Mucosa of descending colon (tissue), 3 donors: ENCODE data around the gene DKKL1. TPM values are rescaled to one million over a fixed set of nuclear protein-coding genes. Genes with fewer than 3 reads are reported as not detected.

Experiments
- ATAC-seq: fragments of 200-7000 bp; cut with Tn5 transposase; one replicate; pipeline ENCODE4 v1.9.1; 2020; ENCODE audit warnings: mild to moderate bottlenecking, moderate library complexity
- DNase-seq, 3 donors: peaks; one replicate each; pipeline ENCODE4 v3.0.0-alpha.2; 2020
- H3K36me3 ChIP-seq: fragments of 200-600 bp; one replicate; pipeline ENCODE4 v1.8.0; 2021; ENCODE audit warnings: low read depth, mild to moderate bottlenecking
- H3K4me1 ChIP-seq: fragments of 200-600 bp; one replicate; pipeline ENCODE4 v1.8.0; 2021; ENCODE audit warnings: low read depth, mild to moderate bottlenecking
- H3K4me3 ChIP-seq: fragments of 200-600 bp; one replicate; pipeline ENCODE4 v1.8.0; 2021; ENCODE audit warnings: mild to moderate bottlenecking
- H3K9me3 ChIP-seq: fragments of 200-600 bp; one replicate; pipeline ENCODE4 v1.8.0; 2021; ENCODE audit warnings: mild to moderate bottlenecking
- intact Hi-C, 2 donors: fragments of 100-400 bp; cut with DNase I in 1 of 2; cut with micrococcal nuclease in 1 of 2; formaldehyde crosslinking; loops; one replicate each; pipeline versions ENCODE4 v1.11.0 to v1.11.1; 2022; cut with DNase I, micrococcal nuclease
- total RNA-seq, 3 donors: library from RNA; stranded (reverse); fragmentation: NEBNext Ultra II Directional in 2 of 3; extraction: Animal tissue kit (Norgen Biotek cat#: 25700) in 2 of 3; gene quantifications; one replicate each; pipeline versions ENCODE4 v1.2.1 to v1.2.4, GENCODE V29; 2021 to 2023
- TF ChIP-seq, protein P1 (sequence below): fragments of 200-600 bp; IDR thresholded peaks from one replicate; pipeline ENCODE4 v1.8.0; 2022; ENCODE audit warnings: antibody characterized with exemption, mild to moderate bottlenecking
- donor health status: DM: no; HTN: no; CAD: no; lungs with moderate emphysema.
- donor health status: DM: no; HTN: no; CAD: no.
- donor health status: DM: no; HTN: yes; CAD: no.

DKKL1 gene
- total RNA-seq, 3 donors from 2014 or later, result 0.44 TPM; not detected in 2

GRCh38 chr19:49400029-49400428, 36.4 kb downstream of the DKKL1 start:
- intact Hi-C loops, result no loop called here
- no peak overlapping the region for H3K4me3 ChIP-seq
- no peaks in the 10 kb centered on the region for H3K36me3 ChIP-seq
- ATAC-seq (no peak), DNase-seq (no peak)
- H3K4me1 ChIP-seq, result no peaks in the 10 kb centered on the region
- TF ChIP-seq, protein P1, sequence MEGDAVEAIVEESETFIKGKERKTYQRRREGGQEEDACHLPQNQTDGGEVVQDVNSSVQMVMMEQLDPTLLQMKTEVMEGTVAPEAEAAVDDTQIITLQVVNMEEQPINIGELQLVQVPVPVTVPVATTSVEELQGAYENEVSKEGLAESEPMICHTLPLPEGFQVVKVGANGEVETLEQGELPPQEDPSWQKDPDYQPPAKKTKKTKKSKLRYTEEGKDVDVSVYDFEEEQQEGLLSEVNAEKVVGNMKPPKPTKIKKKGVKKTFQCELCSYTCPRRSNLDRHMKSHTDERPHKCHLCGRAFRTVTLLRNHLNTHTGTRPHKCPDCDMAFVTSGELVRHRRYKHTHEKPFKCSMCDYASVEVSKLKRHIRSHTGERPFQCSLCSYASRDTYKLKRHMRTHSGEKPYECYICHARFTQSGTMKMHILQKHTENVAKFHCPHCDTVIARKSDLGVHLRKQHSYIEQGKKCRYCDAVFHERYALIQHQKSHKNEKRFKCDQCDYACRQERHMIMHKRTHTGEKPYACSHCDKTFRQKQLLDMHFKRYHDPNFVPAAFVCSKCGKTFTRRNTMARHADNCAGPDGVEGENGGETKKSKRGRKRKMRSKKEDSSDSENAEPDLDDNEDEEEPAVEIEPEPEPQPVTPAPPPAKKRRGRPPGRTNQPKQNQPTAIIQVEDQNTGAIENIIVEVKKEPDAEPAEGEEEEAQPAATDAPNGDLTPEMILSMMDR, result no peak
- no peaks in the 10 kb centered on the region for H3K9me3 ChIP-seq

- no peaks in the 10 kb centered on the region for H3K9me3 ChIP-seq
- ATAC-seq, result no peak
- intact Hi-C loops, result no loop called here
- no peaks in the 10 kb centered on the region for H3K36me3 ChIP-seq
- no peak overlapping the region for H3K4me3 ChIP-seq
- TF ChIP-seq, protein P1, result no peak
- DNase-seq, result no peak
- H3K4me1 ChIP-seq, result no peaks in the 10 kb centered on the region
These were observed 39.9 kb downstream of the DKKL1 start for GRCh38 chr19:49403404-49404187.

DNA sequence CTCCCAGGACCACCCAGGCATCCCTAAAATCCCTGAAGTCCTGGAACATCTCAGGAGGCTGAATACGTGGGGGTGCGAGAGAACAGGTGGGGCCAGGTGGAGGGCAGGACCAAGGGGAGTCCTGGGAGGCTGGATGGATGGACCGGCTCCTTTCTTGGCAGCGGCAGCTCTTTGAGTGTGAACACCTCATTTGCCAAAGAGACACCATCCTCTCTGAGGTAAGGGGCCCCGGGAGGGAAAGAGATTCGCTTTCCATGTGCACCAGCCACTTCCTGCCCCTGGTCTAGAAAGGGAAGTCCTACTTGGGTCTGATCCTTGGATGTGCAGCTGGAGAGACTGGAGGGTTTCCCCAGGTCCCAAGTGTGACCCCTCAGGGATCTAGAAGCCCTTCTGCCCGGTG, 43.4 kb downstream of the DKKL1 start:
- H3K9me3 ChIP-seq, result no peaks in the 10 kb centered on the region
- TF ChIP-seq, protein P1, result no peak
- H3K4me1 ChIP-seq, result peaks cover 6% of the 10 kb centered on the region
- ATAC-seq (no peak), DNase-seq (no peak)
- H3K36me3 ChIP-seq, result no peaks in the 10 kb centered on the region
- intact Hi-C loops, result no loop called here
- H3K4me3 ChIP-seq, result no peak overlapping the region

DNA sequence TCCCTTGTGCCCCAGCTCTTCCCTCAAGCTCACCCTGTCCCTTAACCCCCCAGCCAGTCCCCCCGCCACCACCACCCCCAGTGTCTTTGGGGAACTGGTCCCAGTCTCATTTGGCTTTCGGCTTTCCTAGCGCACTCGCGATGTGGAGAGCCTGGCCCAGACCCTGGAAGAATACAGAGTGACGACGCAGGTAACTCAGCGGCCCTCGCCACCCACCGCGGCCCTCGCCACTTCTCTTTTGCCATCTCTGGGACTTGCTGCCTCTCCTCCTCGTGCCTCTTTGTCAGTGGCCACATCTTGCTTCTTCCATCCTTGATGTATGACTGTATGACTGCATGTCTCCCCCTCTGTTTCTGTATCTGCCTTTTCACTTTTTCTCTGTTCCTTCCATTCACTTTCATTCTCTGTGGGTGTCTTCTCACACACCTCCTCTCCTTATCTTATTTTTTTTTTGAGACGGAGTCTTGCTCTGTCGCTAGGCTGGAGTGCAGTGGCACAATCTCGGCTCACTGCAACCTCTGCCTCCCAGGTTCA, 43.9 kb downstream of the DKKL1 start:
- DNase-seq (no peak), ATAC-seq (no peak)
- intact Hi-C loops, result no loop called here
- H3K4me1 ChIP-seq, result peaks cover 6% of the 10 kb centered on the region
- H3K4me3 ChIP-seq, result no peak overlapping the region
- H3K36me3 ChIP-seq, result no peaks in the 10 kb centered on the region
- TF ChIP-seq, protein P1, result no peak
- no peaks in the 10 kb centered on the region for H3K9me3 ChIP-seq

- intact Hi-C loops, result no loop called here
- Histone ChIP-seq H3K36me3 (no peaks in the 10 kb centered on the region), H3K4me1 (peaks cover 6% of the 10 kb centered on the region), H3K9me3 (no peaks in the 10 kb centered on the region), H3K4me3 (no peak overlapping the region)
- TF ChIP-seq, protein P1, result no peak
- DNase-seq (no peak), ATAC-seq (no peak)
These were observed 45.3 kb downstream of the DKKL1 start for GRCh38 chr19:49408816-49409440.
